OCI-LY3 (cell line): ENCODE results near the gene ZFYVE28.

Experiments
- H2AFZ ChIP-seq: fragments of 200-600, 300-600 bp; shearing (Covaris generic); 2 replicates; pipeline ENCODE4 v1.6.0; 2014; ENCODE audit warnings: antibody characterized with exemption, low read depth, low read length
- H3K27ac ChIP-seq: fragments of 200-600, 300-600 bp; sonication (generic); 2 replicates; pipeline ENCODE4 v1.5.1; 2014; ENCODE audit warnings: mild to moderate bottlenecking, low read length, moderate library complexity, mixed read lengths
- H3K27me3 ChIP-seq: fragments of 200-600, 300-600 bp; sonication (generic); 2 replicates; pipeline ENCODE4 v1.6.1; 2014; ENCODE audit warnings: low read depth, low read length, mixed read lengths
- H3K36me3 ChIP-seq: fragments of 200-600, 300-600 bp; sonication (generic); replicated peaks from 2 replicates; pipeline ENCODE3; 2014; ENCODE audit warnings: low read depth, low read length, mixed read lengths
- H3K4me1 ChIP-seq: fragments of 300-600, 200-600 bp; sonication (generic); 2 replicates; pipeline ENCODE4 v1.6.1; 2014; ENCODE audit warnings: low read length, mixed read lengths
- H3K4me2 ChIP-seq: fragments of 200-600, 300-600 bp; sonication (generic); 2 replicates; pipeline ENCODE4 v1.6.1; 2014; ENCODE audit warnings: low read length, mixed read lengths
- H3K4me3 ChIP-seq: fragments of 300-600, 200-600 bp; sonication (generic); 2 replicates; pipeline ENCODE4 v1.5.1; 2014; ENCODE audit warnings: antibody characterized with exemption, mild to moderate bottlenecking, low read length, moderate library complexity
- H3K79me2 ChIP-seq: fragments of 300-600, 200-600 bp; shearing (Covaris generic); 2 replicates; pipeline ENCODE4 v1.6.1; 2014; ENCODE audit warnings: mild to moderate bottlenecking, low read length, mixed read lengths
- H3K9ac ChIP-seq: fragments of 300-600, 200-600 bp; shearing (Covaris generic); 2 replicates; pipeline ENCODE4 v1.6.0; 2014; ENCODE audit warnings: mild to moderate bottlenecking, low read length, moderate library complexity
- H3K9me3 ChIP-seq: fragments of 200-600, 300-600 bp; shearing (Covaris generic); 2 replicates; pipeline ENCODE4 v1.6.1; 2014; ENCODE audit warnings: low read length, mixed read lengths; ENCODE audit not compliant: insufficient read depth
- H4K20me1 ChIP-seq: fragments of 200-600, 300-600 bp; sonication (generic); 2 replicates; pipeline ENCODE4 v1.6.1; 2016; ENCODE audit warnings: low read length, mixed read lengths; ENCODE audit not compliant: insufficient read depth
- EZH2phosphoT487 ChIP-seq: fragments of 200-600 bp; shearing (Covaris generic); IDR thresholded peaks from 2 replicates; pipeline ENCODE4 v1.6.1; 2018; ENCODE audit warnings: antibody characterized with exemption, mixed run types, low read depth
- TF ChIP-seq, protein P1 (sequence below): fragments of 200-600, 300-600 bp; sonication (generic); IDR thresholded peaks from 2 replicates; pipeline ENCODE4 v1.5.1; 2014; ENCODE audit warnings: antibody characterized with exemption, low read length, low read depth

ZFYVE28 gene

DNA sequence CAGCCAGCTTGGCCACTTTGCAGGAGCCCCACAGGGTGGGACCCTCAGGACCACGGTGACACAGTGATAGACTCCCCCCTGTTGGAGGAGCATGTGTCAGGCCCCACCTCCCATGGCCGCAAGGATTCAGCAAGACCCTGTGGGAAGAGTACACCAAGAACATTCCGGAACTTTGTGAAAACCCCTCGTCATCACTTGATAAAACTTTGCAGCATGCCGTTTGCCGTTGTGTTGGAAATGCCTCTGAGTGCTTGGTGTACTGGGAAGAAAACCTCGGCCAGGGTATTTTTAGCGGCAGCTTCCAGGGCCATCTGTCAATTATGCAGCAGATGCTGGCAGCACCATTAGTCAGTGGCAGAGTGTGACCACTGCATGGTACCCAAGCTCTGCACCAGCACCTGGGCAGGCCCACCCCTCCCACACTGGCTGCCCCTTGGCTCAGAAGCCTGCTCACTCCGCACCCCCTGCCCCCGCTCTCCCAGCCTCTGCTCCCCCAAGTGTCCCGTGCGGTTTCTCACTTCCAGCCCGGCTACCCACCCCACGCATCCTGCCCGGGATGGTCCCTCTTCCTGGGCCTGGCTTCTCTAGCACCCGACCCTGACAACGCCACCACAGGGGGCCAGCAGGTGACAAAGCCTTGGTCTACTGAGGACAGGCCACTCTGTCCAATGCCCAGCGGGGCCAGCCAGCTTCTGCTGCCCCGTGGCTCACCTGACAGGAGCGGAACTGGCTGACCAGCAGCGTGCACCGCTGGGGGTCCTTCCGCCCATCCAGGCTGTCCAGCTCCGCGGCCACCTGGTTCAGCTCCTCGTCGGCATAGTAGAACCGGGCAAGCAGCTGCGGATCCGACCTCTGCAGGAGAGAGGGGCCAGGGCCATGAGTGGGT is 65.0 kb downstream of the ZFYVE28 start:
- Histone ChIP-seq H3K4me1 (peaks cover 4% of the 10 kb centered on the region; the same call in 1 of the 2 replicates), H3K9ac (no peak overlapping the region)

GRCh38 chr4:2352729-2353221 is 65.7 kb downstream of the ZFYVE28 start:
- Histone ChIP-seq H3K4me1 (peaks cover 4% of the 10 kb centered on the region; the same call in 1 of the 2 replicates), H3K27me3 (no peaks in the 10 kb centered on the region), H3K27ac (no peak overlapping the region), H3K9me3 (no peaks in the 10 kb centered on the region), H3K4me3 (no peak overlapping the region), H3K79me2 (no peaks in the 10 kb centered on the region), H3K9ac (no peak overlapping the region), H2AFZ (no peak overlapping the region), H3K4me2 (no peak overlapping the region), H3K36me3 (no peaks in the 10 kb centered on the region), H4K20me1 (no peaks in the 10 kb centered on the region)
- no peak for TF ChIP-seq EZH2phosphoT487
- TF ChIP-seq, protein P1, sequence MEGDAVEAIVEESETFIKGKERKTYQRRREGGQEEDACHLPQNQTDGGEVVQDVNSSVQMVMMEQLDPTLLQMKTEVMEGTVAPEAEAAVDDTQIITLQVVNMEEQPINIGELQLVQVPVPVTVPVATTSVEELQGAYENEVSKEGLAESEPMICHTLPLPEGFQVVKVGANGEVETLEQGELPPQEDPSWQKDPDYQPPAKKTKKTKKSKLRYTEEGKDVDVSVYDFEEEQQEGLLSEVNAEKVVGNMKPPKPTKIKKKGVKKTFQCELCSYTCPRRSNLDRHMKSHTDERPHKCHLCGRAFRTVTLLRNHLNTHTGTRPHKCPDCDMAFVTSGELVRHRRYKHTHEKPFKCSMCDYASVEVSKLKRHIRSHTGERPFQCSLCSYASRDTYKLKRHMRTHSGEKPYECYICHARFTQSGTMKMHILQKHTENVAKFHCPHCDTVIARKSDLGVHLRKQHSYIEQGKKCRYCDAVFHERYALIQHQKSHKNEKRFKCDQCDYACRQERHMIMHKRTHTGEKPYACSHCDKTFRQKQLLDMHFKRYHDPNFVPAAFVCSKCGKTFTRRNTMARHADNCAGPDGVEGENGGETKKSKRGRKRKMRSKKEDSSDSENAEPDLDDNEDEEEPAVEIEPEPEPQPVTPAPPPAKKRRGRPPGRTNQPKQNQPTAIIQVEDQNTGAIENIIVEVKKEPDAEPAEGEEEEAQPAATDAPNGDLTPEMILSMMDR, result no peak

More for the DNA sequence above, 65.0 kb downstream of the ZFYVE28 start:
- H4K20me1 ChIP-seq, result no peaks in the 10 kb centered on the region
- TF ChIP-seq EZH2phosphoT487, result no peak
- TF ChIP-seq, protein P1, result no peak
- no peaks in the 10 kb centered on the region for H3K9me3 ChIP-seq
- H3K4me3 ChIP-seq, result no peak overlapping the region
- no peak overlapping the region for H3K4me2 ChIP-seq
- H3K36me3 ChIP-seq, result no peaks in the 10 kb centered on the region
- no peak overlapping the region for H2AFZ ChIP-seq
- no peaks in the 10 kb centered on the region for H3K79me2 ChIP-seq
- no peaks in the 10 kb centered on the region for H3K27me3 ChIP-seq
- H3K27ac ChIP-seq, result no peak overlapping the region

DNA sequence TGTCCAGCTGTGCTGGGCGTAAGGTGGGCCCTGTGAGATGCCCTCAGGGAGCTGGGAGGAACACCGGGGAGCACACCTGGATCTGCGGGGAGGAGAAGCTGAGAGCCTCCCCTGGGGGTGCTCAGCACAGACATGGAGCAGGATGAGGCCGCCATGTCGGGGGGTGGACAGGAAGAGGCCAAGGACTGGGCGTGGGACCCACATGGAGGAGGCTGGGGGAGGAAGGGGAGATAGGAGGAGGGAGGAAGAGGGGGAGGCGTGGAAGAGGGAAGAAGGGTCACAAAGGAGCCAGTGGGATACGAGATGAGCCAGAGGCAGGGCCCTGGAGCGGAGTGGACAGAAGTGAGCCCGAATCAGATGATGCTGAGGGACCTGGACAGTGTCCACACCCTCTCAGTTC is 66.3 kb downstream of the ZFYVE28 start:
- H3K4me2 ChIP-seq, result no peak overlapping the region

GRCh38 chr4:2350982-2351381 is 67.5 kb downstream of the ZFYVE28 start:
- Histone ChIP-seq H3K79me2 (no peaks in the 10 kb centered on the region), H3K27ac (no peak overlapping the region), H3K4me3 (no peak overlapping the region), H4K20me1 (no peaks in the 10 kb centered on the region), H3K36me3 (no peaks in the 10 kb centered on the region), H3K27me3 (no peaks in the 10 kb centered on the region), H3K9ac (no peak overlapping the region), H3K4me2 (no peak overlapping the region), H3K9me3 (no peaks in the 10 kb centered on the region), H2AFZ (no peak overlapping the region), H3K4me1 (peaks cover 4% of the 10 kb centered on the region; the same call in 1 of the 2 replicates)
- TF ChIP-seq, protein P1, result no peak
- no peak for TF ChIP-seq EZH2phosphoT487

More for the DNA sequence above, 66.3 kb downstream of the ZFYVE28 start:
- H3K79me2 ChIP-seq, result no peaks in the 10 kb centered on the region
- no peaks in the 10 kb centered on the region for H3K27me3 ChIP-seq
- no peak overlapping the region for H3K27ac ChIP-seq
- no peak overlapping the region for H3K4me3 ChIP-seq
- H3K36me3 ChIP-seq, result no peaks in the 10 kb centered on the region
- no peaks in the 10 kb centered on the region for H4K20me1 ChIP-seq
- H2AFZ ChIP-seq, result no peak overlapping the region
- TF ChIP-seq, protein P1, result no peak
- no peak for TF ChIP-seq EZH2phosphoT487
- peaks cover 4% of the 10 kb centered on the region; the same call in 1 of the 2 replicates for H3K4me1 ChIP-seq
- H3K9me3 ChIP-seq, result no peaks in the 10 kb centered on the region
- no peak overlapping the region for H3K9ac ChIP-seq
